GM19328 (cell line): Measurements from ENCODE around the gene NFKBIA.
"Not testable (repeated sequence)": the region's sequence is repeated elsewhere in the genome, so short reads cannot be mapped to it uniquely, and the experiment has no call there.

Experiments used
- ATAC-seq: cut with Tn5 transposase; IDR thresholded peaks from one replicate; pipeline ENCODE4 v1.9.1; 2021; ENCODE audit warnings: mild to moderate bottlenecking, moderate library complexity; ENCODE audit not compliant: unreplicated experiment

The NFKBIA gene

GRCh38 chr14:35409595-35409994 is 5.0 kb upstream of the NFKBIA start:
- ATAC-seq = no peak

GRCh38 chr14:35408026-35408425 is 3.5 kb upstream of the NFKBIA start:
- ATAC-seq = no peak

GRCh38 chr14:35407306-35407630 is 2.7 kb upstream of the NFKBIA start:
- no peak for ATAC-seq

GRCh38 chr14:35406506-35407305 is 2.2 kb upstream of the NFKBIA start:
- ATAC-seq = no peak

GRCh38 chr14:35406090-35406489 is 1.5 kb upstream of the NFKBIA start:
- no peak for ATAC-seq

- no peak for ATAC-seq
Measured at GRCh38 chr14:35405304-35405996, 901 bp upstream of the NFKBIA start.

- ATAC-seq = peak; percentile 56
Measured at GRCh38 chr14:35403603-35404448, 723 bp downstream of the NFKBIA start.

GRCh38 chr14:35403114-35403602 is 1.4 kb downstream of the NFKBIA start:
- ATAC-seq = no peak

GRCh38 chr14:35402323-35403113 is 2.0 kb downstream of the NFKBIA start:
- no peak for ATAC-seq

GRCh38 chr14:35401422-35402265 is 2.9 kb downstream of the NFKBIA start:
- ATAC-seq = no peak

- no peak for ATAC-seq
Measured at GRCh38 chr14:35400648-35401421, 3.7 kb downstream of the NFKBIA start.

- no peak for ATAC-seq
Measured at GRCh38 chr14:35399083-35399937, 5.2 kb downstream of the NFKBIA start.

- ATAC-seq = no peak
Measured at GRCh38 chr14:35398071-35398584, 6.4 kb downstream of the NFKBIA start.

GRCh38 chr14:35396610-35397009 is 7.9 kb downstream of the NFKBIA start:
- not testable (repeated sequence) for ATAC-seq

- ATAC-seq = no peak
Measured at GRCh38 chr14:35395283-35395682, 9.3 kb downstream of the NFKBIA start.

GRCh38 chr14:35394326-35395013 is 10.1 kb downstream of the NFKBIA start:
- no peak for ATAC-seq

GRCh38 chr14:35393826-35394225 is 10.7 kb downstream of the NFKBIA start:
- no peak for ATAC-seq
